CD4-positive, alpha-beta T cell treated with Interleukin-4 for 4 hours (primary cell): ENCODE results near the gene GPRIN2.
"Not testable (repeated sequence)": the region's sequence is repeated elsewhere in the genome, so short reads cannot be mapped to it uniquely, and the experiment has no call there.

Source experiments
- DNase-seq: peaks from one replicate; pipeline ENCODE4 v3.0.0-alpha.2; 2020

The GPRIN2 gene

DNA sequence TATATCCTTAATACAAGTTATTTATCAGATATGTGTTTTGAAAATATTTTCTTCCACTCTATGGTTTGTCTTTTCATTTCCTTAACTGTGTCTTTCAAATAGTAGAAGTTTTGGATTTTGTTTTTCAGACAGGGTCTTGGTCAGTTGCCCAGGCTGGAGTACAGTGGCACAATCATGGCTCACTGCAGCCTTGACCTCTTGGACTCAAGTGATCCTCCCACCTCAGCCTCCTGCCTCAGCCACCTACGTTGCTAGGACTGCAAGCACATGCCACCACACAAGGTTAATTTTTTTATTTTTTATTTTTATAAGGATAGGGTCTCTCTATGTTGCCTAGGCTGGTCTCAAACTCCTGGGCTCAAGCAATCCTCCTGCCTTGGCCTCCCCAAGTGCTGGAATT is 24.2 kb downstream of the GPRIN2 start:
- DNase-seq = not testable (repeated sequence)

DNA sequence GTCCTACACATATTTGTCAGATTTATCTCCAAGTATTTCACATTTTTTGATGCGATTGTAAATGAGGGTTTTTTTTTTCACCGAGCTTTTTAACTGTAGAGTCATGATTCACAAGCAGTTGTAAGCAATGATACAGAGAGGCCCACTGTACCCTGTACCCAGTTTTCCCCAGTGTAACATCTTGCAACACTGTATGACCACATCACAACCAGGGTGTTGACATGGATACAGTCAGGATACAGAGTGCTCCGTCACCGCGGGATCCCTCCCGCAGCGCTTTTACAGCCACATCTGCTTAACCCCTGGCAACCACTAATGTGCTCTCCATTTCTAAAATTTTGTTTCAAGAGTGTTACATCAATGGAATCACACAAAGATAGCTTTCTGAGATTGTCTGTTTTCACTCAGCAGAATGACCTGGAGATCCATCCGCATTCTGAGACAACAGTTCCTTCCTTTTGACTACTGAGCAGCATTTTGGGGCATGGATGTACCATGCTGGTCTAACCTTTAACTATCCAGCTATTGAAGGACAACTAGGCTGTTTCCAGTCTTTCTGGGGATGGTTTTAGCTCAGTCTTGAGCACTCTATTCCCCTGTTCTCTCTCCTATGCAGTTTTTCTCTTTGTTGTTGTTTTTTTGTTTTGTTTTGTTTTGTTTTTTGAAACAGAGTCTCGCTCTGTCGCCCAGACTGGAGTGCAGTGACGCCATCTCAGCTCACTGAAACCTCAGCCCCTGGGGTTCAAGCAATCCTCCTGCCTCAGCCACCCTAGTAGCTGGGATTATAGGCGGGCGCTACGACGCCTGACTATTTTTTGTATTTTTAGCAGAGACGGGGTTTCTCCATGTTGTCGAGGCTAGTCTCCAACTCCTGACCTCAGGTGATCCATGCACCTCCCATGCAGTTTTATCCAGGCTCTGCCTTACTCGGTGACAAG is 25.9 kb downstream of the GPRIN2 start:
- no peak for DNase-seq

- not testable (repeated sequence) for DNase-seq
Observed at GRCh38 chr10:46529742-46530141, 26.7 kb downstream of the GPRIN2 start.

DNA sequence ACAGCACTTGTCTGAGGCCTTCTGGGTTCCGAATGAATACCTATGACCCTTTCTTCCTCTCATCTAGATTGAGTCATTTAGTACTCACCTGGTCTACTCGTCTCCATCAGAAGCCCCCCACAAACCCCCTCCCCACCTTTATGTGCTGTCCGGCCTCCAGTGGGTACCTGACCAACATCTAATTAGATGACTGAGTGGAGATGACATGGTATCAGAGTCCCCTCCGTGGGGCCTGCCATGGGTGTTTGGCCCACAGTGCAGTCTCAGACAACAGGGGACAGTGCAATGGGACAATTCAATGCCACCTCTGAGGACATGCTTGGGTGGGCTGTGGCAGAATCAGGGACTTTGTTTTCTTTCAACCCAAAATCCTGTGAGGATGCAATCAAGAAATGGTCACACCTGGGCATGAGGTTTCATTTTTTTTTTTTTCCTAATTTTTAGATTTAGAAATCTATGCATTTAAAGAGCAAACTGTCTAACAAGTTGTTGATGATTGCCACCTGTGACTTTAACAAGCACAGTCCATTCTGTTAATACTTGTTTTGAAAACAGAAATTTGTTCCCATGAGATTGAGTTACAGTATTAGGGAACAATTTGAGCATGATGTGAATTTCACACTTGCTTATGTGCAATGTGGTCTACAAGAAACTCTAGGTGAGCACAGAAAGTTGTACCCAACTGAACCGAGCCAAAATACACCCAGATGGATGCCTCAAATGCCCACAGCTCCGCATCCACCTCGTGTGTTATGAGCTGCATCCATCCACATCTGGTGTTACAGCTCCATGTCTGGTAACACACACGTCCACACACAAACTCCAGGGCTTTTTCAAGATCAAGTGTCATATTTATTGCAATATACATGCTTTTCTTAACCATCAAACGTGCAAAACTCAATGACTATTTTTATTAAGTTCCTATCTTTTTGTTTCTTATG is 27.5 kb downstream of the GPRIN2 start:
- DNase-seq = no peak

GRCh38 chr10:46528171-46528671 is 28.2 kb downstream of the GPRIN2 start:
- DNase-seq = no peak

DNA sequence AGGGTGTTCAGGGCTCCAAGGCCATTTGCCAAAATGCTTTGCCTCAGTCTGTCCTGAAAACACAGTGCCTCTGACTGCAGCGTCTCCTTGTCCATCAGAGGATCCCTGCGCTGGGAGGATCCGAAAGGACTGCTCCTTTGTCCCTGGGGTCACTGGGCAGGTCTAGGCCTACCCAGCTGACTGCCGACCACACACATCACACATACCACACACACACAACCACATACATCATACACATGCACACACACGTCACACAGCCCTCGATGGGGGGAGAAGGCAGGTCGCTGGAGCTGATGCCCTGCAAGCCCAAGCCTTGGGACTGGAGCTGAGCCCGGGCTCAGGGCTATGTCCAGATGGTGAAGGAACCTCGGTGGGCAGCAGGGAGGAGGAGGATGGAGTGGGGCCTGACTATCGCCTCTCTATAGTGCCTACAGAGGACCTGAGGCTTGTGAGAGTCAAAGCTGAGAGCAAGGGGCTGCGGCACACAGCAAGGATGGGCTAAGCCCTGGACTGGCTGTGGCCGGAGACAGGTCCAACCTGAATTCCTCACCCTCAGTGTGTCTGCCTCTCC is 29.1 kb downstream of the GPRIN2 start:
- DNase-seq = no peak

GRCh38 chr10:46526682-46527038 is 29.8 kb downstream of the GPRIN2 start:
- no peak for DNase-seq

- DNase-seq = no peak
Observed at GRCh38 chr10:46525824-46526681, 30.4 kb downstream of the GPRIN2 start.

GRCh38 chr10:46525177-46525823 is 31.2 kb downstream of the GPRIN2 start:
- DNase-seq = no peak

- DNase-seq = no peak
Observed at GRCh38 chr10:46524472-46525176, 31.8 kb downstream of the GPRIN2 start.

- no peak for DNase-seq
Observed at GRCh38 chr10:46523962-46524471, 32.4 kb downstream of the GPRIN2 start.

DNA sequence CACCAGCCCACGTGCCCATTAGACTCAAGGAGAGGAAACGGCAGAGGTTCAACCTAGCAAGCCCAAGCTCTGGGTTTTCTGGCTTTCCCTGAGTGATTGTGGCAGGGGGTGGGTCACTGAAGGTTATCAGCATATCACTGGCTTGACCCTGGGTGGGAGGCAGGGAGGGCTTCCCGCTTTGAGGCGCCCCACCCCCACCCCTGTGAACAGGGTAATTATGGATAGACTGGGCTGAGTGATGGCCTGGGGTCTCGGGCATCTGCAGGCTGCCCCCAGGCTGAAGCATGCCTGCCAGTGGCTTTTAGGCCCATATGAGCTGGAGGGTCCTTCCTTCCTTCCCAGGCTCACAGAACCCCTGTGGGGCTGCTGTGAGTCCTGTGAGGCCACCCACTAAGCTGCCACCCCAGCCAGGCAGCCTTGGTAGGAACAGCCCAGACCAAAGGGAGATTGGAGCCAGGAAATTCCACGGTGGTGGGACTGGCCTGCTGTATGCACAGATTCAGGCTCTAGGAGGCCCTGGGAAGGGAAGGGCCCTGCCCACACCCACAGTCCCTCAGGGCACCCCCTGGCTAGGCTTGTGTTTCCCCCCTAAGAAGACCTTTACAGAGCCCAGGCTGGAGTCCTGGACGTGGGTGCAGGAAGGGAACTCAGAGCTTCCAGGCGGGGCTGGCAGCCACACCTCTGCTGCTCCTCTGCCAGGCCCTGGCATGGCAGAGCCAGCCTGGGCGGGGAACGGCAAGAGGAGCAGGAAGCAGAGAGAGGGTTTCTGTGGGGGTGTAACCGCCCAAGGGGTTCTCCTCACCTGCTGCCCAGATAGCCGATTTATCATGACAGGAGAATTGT is 33.1 kb downstream of the GPRIN2 start:
- DNase-seq = no peak

- no peak for DNase-seq
Observed at GRCh38 chr10:46522295-46523118, 34.0 kb downstream of the GPRIN2 start.

GRCh38 chr10:46520941-46521340 is 35.5 kb downstream of the GPRIN2 start:
- DNase-seq = no peak

DNA sequence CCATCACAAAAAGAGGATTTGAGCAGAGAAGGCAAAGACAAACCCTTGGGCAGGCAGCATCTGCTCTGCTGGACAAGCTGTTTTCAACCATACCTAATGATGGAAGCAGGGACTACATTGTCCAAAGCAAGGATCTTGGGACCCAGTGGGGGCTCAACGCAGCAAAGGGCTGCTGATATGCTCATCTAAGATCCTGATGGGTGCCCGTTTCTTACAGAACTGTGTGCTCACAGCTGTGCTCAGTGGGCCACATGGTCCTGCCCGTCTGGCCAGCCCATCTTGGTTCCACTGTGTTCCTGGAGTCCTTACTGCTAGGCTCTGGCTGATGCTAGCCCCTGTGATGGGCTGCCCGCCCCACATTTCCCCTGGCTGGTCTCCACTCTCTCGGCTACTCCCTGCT is 36.1 kb downstream of the GPRIN2 start:
- no peak for DNase-seq

DNA sequence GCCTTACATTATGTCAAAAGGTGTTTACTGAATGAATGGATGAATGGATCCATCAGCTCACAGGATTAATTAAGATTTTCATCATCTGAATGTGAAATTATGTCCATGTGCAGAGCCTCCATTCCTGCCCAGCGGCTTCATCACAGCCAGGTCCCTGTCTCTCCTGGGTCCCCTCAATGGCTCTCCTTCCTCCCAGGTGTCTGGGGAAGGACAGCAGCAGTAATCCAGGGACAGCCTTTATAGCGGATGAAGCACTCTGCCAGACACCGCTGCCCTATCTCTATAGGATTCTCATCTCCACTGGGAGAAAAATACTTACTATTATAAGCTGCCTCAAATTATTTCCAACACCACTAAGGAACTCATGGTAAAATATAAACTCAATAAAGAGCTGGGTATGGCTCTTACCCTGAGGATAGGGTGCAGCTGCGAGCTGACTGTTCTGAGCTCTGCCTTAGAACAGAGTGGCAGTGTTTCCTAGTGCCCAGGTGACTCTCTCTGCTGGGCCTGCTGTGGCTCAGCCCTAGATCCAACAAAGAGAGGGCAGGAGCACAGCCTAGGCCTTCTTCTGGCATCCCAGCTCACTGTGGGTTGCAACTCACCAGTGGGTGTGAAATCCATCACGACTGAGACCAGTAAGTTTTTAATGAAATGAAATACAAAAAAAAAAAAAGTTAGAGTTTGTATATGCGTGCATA is 38.3 kb downstream of the GPRIN2 start:
- DNase-seq = no peak

GRCh38 chr10:46517541-46517940 is 38.9 kb downstream of the GPRIN2 start:
- DNase-seq = no peak
